Measurements from ENCODE around the gene NAA15.

The NAA15 gene

DNA sequence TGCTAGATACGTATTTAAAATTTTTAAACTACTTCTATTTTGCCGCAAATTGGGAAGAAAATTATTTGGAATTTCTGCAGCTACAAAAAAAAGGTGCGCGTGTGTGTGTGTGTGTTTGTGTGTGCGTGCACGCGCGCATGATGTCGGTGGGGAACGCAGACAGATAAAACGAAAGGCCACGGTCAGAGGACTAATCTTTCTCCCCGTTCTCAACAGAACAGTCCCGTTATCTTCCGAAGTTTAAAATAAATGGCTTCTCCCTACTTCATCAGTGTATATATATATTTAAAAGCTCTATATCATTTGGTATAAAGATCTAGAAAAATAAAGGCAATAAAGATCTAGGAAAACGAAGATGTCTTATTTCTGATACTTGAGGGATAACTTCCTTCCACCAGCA lies 22.8 kb upstream of the NAA15 start:
- no peaks in the 10 kb centered on the region for H3K36me3 Mint-ChIP-seq (ENCODE audit: low read depth)
- peaks cover 14% of the 10 kb centered on the region for H3K4me1 Mint-ChIP-seq
- no peak overlapping the region for H3K27ac Mint-ChIP-seq
- TF ChIP-seq, protein P1, sequence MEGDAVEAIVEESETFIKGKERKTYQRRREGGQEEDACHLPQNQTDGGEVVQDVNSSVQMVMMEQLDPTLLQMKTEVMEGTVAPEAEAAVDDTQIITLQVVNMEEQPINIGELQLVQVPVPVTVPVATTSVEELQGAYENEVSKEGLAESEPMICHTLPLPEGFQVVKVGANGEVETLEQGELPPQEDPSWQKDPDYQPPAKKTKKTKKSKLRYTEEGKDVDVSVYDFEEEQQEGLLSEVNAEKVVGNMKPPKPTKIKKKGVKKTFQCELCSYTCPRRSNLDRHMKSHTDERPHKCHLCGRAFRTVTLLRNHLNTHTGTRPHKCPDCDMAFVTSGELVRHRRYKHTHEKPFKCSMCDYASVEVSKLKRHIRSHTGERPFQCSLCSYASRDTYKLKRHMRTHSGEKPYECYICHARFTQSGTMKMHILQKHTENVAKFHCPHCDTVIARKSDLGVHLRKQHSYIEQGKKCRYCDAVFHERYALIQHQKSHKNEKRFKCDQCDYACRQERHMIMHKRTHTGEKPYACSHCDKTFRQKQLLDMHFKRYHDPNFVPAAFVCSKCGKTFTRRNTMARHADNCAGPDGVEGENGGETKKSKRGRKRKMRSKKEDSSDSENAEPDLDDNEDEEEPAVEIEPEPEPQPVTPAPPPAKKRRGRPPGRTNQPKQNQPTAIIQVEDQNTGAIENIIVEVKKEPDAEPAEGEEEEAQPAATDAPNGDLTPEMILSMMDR (IDR thresholded peaks at IDR 0.05), result no peak
- DNase-seq, result no peak
- H3K27me3 Mint-ChIP-seq (ENCODE audit: low read depth, poor library complexity), result peaks cover 80% of the 10 kb centered on the region
- H3K9me3 Mint-ChIP-seq, result no peaks in the 10 kb centered on the region
- peak overlapping the region; percentile 84 for H3K4me3 Mint-ChIP-seq

DNA sequence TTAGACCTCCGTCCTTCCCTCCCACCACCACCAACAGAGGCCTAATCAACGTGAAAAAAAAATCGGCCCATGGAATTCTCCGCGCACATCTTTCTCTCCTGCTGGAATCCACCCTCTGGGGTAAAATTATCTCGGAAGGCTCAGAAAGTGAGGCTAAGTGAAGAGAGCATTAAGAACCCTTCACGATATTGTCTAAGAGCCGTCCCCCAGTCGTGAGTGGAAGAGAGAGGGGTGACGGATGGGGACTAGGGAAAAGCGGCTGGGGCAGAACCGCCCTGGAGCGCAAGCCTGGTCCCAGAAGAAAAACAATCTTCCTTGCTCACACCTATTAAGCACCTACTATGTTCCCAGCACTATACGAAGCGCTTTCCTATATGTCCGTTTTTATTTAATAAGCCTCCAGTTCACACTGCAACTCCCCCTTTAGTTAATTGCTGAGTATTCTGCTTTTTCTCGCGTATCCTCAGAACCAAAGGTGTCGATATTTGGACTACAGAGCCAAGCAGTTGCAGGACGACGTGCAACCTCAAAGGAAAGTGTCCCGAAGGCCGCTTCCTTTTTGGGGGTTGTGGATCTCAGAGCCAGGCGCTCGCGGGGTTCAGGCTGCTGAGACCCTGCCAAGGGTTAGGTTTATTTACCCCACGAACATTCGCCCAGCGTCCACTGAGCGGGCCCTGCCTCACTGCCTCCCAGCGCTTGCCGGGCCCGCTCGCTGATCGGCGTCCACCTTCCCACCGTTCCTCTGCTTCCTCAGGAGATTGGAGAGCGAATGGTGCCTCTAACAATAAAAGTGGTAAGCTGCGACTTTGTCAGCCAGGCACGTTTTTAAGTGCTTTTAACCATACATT lies 22.2 kb upstream of the NAA15 start:
- TF ChIP-seq, protein P1 (IDR thresholded peaks at IDR 0.05), result no peak
- Mint-ChIP-seq H3K27me3 (ENCODE audit: low read depth, poor library complexity) (peaks cover 78% of the 10 kb centered on the region), H3K27ac (no peak overlapping the region), H3K4me3 (peak overlapping the region; percentile 84), H3K9me3 (peaks cover under 1% of the 10 kb centered on the region), H3K4me1 (peaks cover 14% of the 10 kb centered on the region), H3K36me3 (ENCODE audit: low read depth) (peaks cover 1% of the 10 kb centered on the region)
- peak; percentile 34 for DNase-seq

DNA sequence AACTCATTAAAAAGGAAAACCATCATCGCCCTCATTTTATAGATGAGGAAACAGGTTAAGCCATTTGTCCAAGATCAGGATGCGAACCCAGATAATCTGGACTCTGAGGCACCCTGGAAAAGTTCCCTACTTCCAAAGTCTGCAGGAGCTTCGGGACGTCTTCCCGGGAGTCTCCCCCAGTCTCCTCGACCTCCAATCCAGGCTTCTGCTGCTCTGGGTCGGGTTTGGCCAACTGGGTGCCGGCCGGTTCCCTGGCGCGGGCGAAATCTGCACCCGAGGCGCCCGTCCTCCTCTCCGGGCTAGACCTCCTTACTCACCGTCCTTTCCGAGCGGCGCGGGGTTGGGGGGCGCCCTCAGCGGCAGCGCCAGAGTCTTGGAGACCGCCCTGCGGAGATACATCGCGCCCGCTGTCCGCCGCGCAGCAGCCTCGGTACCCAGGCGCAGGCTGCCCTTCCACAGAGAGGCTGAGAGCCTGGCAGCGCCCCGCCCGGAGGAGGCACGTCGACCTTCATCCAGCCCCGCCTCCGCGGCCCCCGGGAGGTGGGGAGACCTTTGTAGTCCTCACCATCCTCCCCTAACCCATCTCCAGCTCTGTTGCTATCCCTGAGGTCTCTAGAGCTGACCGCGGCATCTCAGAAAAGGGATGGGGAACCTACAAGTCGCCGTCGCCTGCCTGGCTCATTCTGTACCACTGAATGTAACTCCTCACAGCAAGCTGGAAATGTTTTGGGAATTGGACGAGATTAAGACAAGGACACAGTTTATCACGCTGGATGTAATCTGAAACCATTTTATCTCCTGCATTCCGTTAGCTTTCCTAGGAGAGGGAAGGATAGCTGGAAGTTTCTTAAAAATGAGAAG lies 21.3 kb upstream of the NAA15 start, which contains the start of gene MGARP:
MGARP (minus strand) TSS at position 466 of the 861 bp plus-strand sequence; CDS start at position 399, 67 bp downstream.
- Mint-ChIP-seq H3K36me3 (ENCODE audit: low read depth) (peaks cover 8% of the 10 kb centered on the region), H3K27ac (no peak within 1 kb of the TSS), H3K4me3 (peak within 1 kb of the TSS; percentile 84), H3K9me3 (peaks cover 9% of the 10 kb centered on the region), H3K4me1 (peaks cover 14% of the 10 kb centered on the region), H3K27me3 (ENCODE audit: low read depth, poor library complexity) (peaks cover 78% of the 10 kb centered on the region)
- TF ChIP-seq, protein P1 (IDR thresholded peaks at IDR 0.05), result no peak
- DNase-seq, result peak; percentile 69

DNA sequence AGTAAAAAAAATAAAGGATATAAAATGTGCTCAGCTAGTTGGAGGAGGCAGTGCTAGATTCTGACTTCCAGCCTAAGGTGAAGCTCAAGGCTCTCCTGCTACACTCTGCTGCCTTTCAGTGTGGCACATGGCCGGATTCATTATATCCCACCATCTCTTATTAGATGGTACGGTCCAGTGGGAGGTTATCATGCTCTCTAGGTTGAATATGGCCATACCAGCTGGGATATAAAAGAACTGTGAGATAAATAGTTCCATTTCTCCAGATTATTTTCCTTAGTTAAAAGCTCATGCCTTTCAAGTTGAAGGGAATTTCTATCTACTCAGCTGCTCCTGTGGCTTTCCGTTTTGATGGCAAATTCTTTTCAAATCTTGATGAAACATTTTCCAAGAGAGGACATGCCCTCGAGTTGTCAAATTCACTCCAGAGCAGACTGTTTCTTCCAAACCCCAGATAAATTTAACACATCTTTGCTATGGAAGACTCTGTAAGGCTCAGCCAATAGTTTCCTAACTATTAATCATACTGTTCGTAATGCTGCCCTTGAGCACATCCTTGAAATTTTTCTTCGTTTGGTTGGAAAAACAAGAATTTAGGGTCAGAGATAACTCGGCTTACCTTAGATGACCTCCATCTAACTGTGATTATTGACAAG lies 19.1 kb upstream of the NAA15 start:
- H3K36me3 Mint-ChIP-seq (ENCODE audit: low read depth), result peaks cover 13% of the 10 kb centered on the region
- H3K27ac Mint-ChIP-seq, result no peak overlapping the region
- TF ChIP-seq, protein P1 (IDR thresholded peaks at IDR 0.05), result no peak
- no peak overlapping the region for H3K4me3 Mint-ChIP-seq
- peaks cover 14% of the 10 kb centered on the region for H3K9me3 Mint-ChIP-seq
- DNase-seq, result no peak
- peaks cover 14% of the 10 kb centered on the region for H3K4me1 Mint-ChIP-seq
- peaks cover 62% of the 10 kb centered on the region for H3K27me3 Mint-ChIP-seq (ENCODE audit: low read depth, poor library complexity)

DNA sequence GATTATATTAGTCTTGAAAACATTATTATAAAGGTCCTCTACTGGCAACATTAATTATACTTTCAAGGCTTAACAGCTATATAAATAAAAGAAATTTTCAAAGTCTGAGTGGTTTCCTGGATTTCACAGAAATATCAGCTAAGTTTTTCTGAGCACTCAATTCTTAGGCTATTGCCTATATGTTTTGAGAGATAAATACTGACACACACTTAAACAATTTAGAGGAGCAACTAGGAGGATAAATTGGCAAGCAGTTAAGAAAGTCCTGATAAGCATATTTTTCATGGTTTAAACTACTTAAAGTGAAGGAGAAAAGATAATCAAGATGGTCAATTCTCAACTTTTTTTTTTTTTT lies 18.6 kb upstream of the NAA15 start:
- Mint-ChIP-seq H3K27me3 (ENCODE audit: low read depth, poor library complexity) (peaks cover 57% of the 10 kb centered on the region), H3K4me1 (peaks cover 14% of the 10 kb centered on the region), H3K27ac (no peak overlapping the region), H3K9me3 (peaks cover 14% of the 10 kb centered on the region), H3K36me3 (ENCODE audit: low read depth) (peaks cover 13% of the 10 kb centered on the region), H3K4me3 (no peak overlapping the region)
- DNase-seq, result no peak
- TF ChIP-seq, protein P1 (IDR thresholded peaks at IDR 0.05), result no peak

Data from nephron progenitor cell (in vitro differentiated cells).